DOHH2 (cell line): ENCODE measurements around the gene TET1.
"Not testable (repeated sequence)": the region's sequence is repeated elsewhere in the genome, so short reads cannot be mapped to it uniquely, and the experiment has no call there.

Source experiments
- H3F3A ChIP-seq: fragments of 200-600 bp; sonication (generic), shearing (Covaris generic); 2 replicates; pipeline ENCODE4 v1.6.0; 2016; ENCODE audit warnings: antibody characterized with exemption, mild to moderate bottlenecking; ENCODE audit not compliant: control insufficient read depth, insufficient read depth
- H3K27ac ChIP-seq: fragments of 200-600 bp; sonication (generic); 2 replicates; pipeline ENCODE4 v1.5.1; 2014; ENCODE audit warnings: low read depth, mild to moderate bottlenecking, low read length, moderate library complexity
- H3K27me3 ChIP-seq: fragments of 200-600 bp; sonication (generic); 2 replicates; pipeline ENCODE4 v1.6.1; 2014; ENCODE audit warnings: mild to moderate bottlenecking, low read length, mixed read lengths; ENCODE audit not compliant: control insufficient read depth
- H3K36me3 ChIP-seq: fragments of 200-600 bp; sonication (generic); 2 replicates; pipeline ENCODE4 v1.6.1; 2014; ENCODE audit warnings: mild to moderate bottlenecking, low read length, moderate library complexity, mixed read lengths; ENCODE audit not compliant: control insufficient read depth
- H3K4me1 ChIP-seq: fragments of 200-600 bp; sonication (generic); 2 replicates; pipeline ENCODE4 v1.6.1; 2014; ENCODE audit warnings: mild to moderate bottlenecking, low read length, mixed read lengths; ENCODE audit not compliant: control insufficient read depth
- H3K4me2 ChIP-seq: fragments of 200-600 bp; sonication (generic); 2 replicates; pipeline ENCODE4 v1.6.0; 2014; ENCODE audit warnings: mild to moderate bottlenecking, low read length, moderate library complexity
- H3K4me3 ChIP-seq: fragments of 200-600 bp; sonication (generic); 2 replicates; pipeline ENCODE4 v1.5.1; 2014; ENCODE audit warnings: mild to moderate bottlenecking, low read length, mixed read lengths
- H3K79me2 ChIP-seq: fragments of 200-600 bp; sonication (generic); 2 replicates; pipeline ENCODE4 v1.6.1; 2014; ENCODE audit warnings: mild to moderate bottlenecking, low read length, mixed read lengths; ENCODE audit not compliant: control insufficient read depth
- H3K9me2 ChIP-seq: fragments of 200-600 bp; sonication (generic); replicated peaks from 2 replicates; pipeline ENCODE4 v1.6.1; 2014; ENCODE audit warnings: mild to moderate bottlenecking, low read length, mixed read lengths; ENCODE audit not compliant: control insufficient read depth
- H3K9me3 ChIP-seq: fragments of 200-600 bp; sonication (generic); 2 replicates; pipeline ENCODE4 v1.6.1; 2014; ENCODE audit warnings: antibody characterized with exemption, low read length, mixed read lengths; ENCODE audit not compliant: control insufficient read depth, insufficient read depth
- H4K20me1 ChIP-seq: fragments of 200-600 bp; sonication (generic); 2 replicates; pipeline ENCODE4 v1.6.0; 2014; ENCODE audit warnings: low read depth, mild to moderate bottlenecking, antibody characterized with exemption, low read length, moderate library complexity; ENCODE audit not compliant: control insufficient read depth, insufficient read depth
- CTCF ChIP-seq: fragments of 200-600 bp; sonication (generic); IDR thresholded peaks from one replicate; pipeline ENCODE4 v1.5.1; 2014; ENCODE audit warnings: antibody characterized with exemption, mild to moderate bottlenecking, low read depth, low read length; ENCODE audit not compliant: poor library complexity, severe bottlenecking
- EZH2phosphoT487 ChIP-seq: fragments of 200-600 bp; sonication (generic); IDR thresholded peaks from 2 replicates; pipeline ENCODE4 v1.6.1; 2017; ENCODE audit warnings: borderline replicate concordance, mild to moderate bottlenecking, antibody characterized with exemption, low read length, moderate library complexity, mixed read lengths

Gene TET1

GRCh38 chr10:68525490-68526038 lies 34.6 kb upstream of the TET1 start:
- not testable (repeated sequence) for H3K27ac ChIP-seq, H3K9me3 ChIP-seq, H3K27me3 ChIP-seq, H4K20me1 ChIP-seq, H3K4me2 ChIP-seq, H3K9me2 ChIP-seq, H3K79me2 ChIP-seq, H3K4me3 ChIP-seq, H3F3A ChIP-seq, H3K36me3 ChIP-seq
- H3K4me1 ChIP-seq = peaks cover 16% of the 10 kb centered on the region

DNA sequence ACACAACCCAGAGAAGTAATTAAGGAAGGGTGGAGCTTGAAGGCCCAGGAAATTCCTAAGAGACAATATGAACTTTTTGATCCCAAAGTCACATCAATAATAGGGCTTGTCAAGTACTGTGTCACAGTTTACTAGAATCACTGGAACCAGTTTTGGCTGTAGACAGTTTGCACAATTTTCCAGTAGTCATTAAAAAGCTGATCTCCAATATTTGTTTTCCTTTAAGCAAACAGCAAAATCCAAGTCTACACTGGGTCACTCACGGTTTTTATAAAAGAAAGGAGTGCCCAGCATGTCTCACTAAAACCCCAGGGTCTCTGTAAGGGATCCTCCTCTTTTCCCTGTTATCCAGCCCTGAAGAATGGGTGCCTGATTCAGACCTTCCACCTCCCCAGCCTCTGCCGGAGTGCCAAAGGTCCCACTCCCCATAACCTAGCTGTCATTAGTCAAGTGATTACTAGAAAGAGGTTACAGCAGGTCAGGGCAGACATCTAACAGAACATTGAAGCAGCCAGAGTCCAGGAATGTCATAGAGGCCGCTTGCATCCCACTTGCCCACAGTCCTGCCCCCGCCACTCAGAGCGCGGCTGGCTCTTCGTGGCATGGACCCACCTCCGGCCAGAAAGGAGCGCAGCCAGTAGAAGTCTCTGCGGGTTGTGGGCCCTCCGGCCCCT lies 33.4 kb upstream of the TET1 start:
- no peaks in the 10 kb centered on the region for H3K27me3 ChIP-seq
- H3K9me3 ChIP-seq = no peaks in the 10 kb centered on the region
- no peaks in the 10 kb centered on the region for H3K9me2 ChIP-seq
- peaks cover 10% of the 10 kb centered on the region for H3K79me2 ChIP-seq
- no peaks in the 10 kb centered on the region for H3F3A ChIP-seq
- H3K27ac ChIP-seq = no peak overlapping the region
- H4K20me1 ChIP-seq = no peaks in the 10 kb centered on the region
- H3K4me2 ChIP-seq = peak overlapping the region; percentile 88
- peak overlapping the region; percentile 92 for H3K4me3 ChIP-seq
- no peaks in the 10 kb centered on the region; the same call in 1 of the 2 replicates for H3K36me3 ChIP-seq
- TF ChIP-seq EZH2phosphoT487 (no peak), CTCF (no peak)
- H3K4me1 ChIP-seq = peaks cover 19% of the 10 kb centered on the region

- Histone ChIP-seq H4K20me1 (no peaks in the 10 kb centered on the region), H3K27me3 (no peaks in the 10 kb centered on the region), H3K4me3 (no peak overlapping the region), H3K9me3 (no peaks in the 10 kb centered on the region), H3K4me2 (no peak overlapping the region), H3K27ac (no peak overlapping the region), H3K79me2 (no peaks in the 10 kb centered on the region), H3K9me2 (no peaks in the 10 kb centered on the region), H3F3A (no peaks in the 10 kb centered on the region), H3K36me3 (no peaks in the 10 kb centered on the region), H3K4me1 (no peaks in the 10 kb centered on the region)
- TF ChIP-seq EZH2phosphoT487 = no peak
Observed at GRCh38 chr10:68536973-68537372, 23.2 kb upstream of the TET1 start.

GRCh38 chr10:68537796-68538195 lies 22.3 kb upstream of the TET1 start:
- Histone ChIP-seq H3K9me3 (no peaks in the 10 kb centered on the region), H3K4me1 (no peaks in the 10 kb centered on the region), H3K79me2 (no peaks in the 10 kb centered on the region), H3K4me3 (no peak overlapping the region), H3K4me2 (no peak overlapping the region), H3K36me3 (no peaks in the 10 kb centered on the region), H3K27me3 (no peaks in the 10 kb centered on the region), H4K20me1 (no peaks in the 10 kb centered on the region), H3K9me2 (no peaks in the 10 kb centered on the region), H3K27ac (no peak overlapping the region), H3F3A (no peaks in the 10 kb centered on the region)
- TF ChIP-seq EZH2phosphoT487 = no peak
- no peak for TF ChIP-seq CTCF
